Esophagus squamous epithelium (tissue), 4 donors: ENCODE measurements around the gene TTYH1.

Experiments
- CTCF ChIP-seq, 6 experiments: fragments of 450-650 bp in 4 of 6; fragments of 200-600 bp in 2 of 6; sonication (generic) in 2 of 6; IDR thresholded peaks; one replicate each; pipeline ENCODE4 v1.5.1; 2016 to 2019; ENCODE audit warnings: antibody characterized with exemption in 6 of 6, mild to moderate bottlenecking in 4 of 6, moderate library complexity in 4 of 6
- POLR2A ChIP-seq, 4 donors: fragments of 450-650 bp; IDR thresholded peaks; one replicate each; pipeline ENCODE4 v1.6.1; 2017; ENCODE audit warnings: antibody characterized with exemption in 4 of 4, mild to moderate bottlenecking in 4 of 4, moderate library complexity in 3 of 4

- TF ChIP-seq POLR2A (IDR thresholded peaks at IDR 0.05) (no peak), CTCF (IDR thresholded peaks at IDR 0.05) (no peak)
These were observed 20.3 kb downstream of the TTYH1 start for GRCh38 chr19:54435551-54436016.
